ENCODE measurements around the gene ZNF462.

DNA sequence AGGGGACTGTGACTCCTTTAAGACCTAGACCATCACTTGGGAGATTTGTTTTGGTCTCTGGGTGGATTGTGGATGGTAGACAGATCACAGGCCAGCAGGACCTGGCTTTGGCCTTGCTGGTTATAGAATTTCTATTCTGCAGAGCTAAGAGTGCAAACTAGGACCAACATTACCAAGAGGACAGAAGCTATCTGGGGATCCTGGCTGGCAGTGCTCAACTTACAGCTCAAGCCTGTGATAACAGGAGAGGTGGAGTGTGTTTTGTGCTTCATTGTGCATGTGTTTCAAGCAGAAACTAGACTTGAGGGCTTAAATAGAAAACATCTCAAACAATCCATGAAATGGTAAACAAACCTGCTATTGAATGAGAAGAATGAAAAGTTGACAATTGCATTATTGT is 106.7 kb downstream of the ZNF462 start:
- TF ChIP-seq CTCF (IDR thresholded peaks at IDR 0.05) (no peak), POLR2A (IDR thresholded peaks at IDR 0.05) (no peak), POLR2AphosphoS5 (IDR thresholded peaks at IDR 0.05) (no peak)
